Stimulated activated CD8-positive, alpha-beta memory T cell treated with anti-CD3 and anti-CD28 coated beads, Interleukin-4, amount 100 ng/mL, for 4 hours (primary cell): Measurements from ENCODE around the gene HMBS.

Experiments
- DNase-seq, 2 donors: peaks; one replicate each; pipeline ENCODE4 v3.0.0-alpha.2; 2020; ENCODE audit warnings: low read depth in 2 of 2, low spot score in 1 of 2

The HMBS gene

DNA sequence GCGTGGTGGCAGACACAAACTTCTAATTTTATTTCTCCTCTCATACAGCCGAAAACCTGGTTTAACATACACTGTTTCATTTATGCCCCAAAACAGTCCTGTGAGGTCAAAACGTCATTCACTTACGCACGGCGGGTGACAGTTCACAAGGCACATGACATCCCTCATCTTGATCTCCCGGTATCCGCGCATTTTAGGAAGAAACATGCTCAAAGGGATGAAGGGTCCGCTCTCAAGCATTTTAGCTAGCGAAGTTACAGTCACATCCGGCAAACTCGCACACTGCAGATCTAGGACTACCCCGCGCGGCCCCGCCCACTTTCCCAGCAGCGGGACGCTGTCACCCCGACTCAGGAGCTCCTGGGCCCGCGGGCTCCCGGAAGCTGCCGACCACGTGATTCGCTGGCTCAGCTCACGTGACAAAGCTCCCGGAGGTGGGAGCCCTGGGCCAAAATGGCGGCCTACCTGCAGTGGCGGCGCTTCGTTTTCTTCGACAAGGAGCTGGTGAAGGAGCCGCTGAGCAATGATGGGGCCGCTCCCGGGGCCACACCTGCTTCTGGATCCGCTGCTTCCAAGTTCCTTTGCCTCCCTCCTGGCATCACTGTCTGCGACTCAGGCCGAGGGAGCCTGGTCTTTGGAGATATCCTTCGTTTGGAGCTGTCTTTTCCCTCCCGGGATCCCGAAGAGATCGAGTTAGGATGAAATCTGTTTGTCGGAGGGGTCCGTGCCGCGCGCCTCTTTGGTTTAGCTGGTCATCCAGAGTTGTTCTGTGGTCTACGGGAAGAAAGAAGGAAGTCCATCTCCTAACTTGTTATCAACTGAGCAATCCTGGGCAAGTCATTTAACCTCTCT lies 17.1 kb upstream of the HMBS start, which contains the start of gene VPS11:
Gene VPS11, plus strand, starts transcription at position 448 of the 852 bp plus-strand sequence. Its CDS starts 6 bp downstream, at position 454.
- DNase-seq, result peak; percentile 96

DNA sequence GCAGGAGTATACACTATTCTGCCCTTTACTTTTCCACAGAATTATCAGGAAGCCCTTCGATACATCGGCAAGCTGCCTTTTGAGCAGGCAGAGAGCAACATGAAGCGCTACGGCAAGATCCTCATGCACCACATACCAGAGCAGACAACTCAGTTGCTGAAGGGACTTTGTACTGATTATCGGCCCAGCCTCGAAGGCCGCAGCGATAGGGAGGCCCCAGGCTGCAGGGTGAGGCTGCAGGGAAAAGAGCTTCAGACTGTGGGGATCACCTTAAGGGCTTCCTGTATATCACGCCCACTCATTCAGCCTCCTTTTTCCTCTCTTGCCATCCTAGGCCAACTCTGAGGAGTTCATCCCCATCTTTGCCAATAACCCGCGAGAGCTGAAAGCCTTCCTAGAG lies 6.8 kb upstream of the HMBS start:
- DNase-seq, result no peak

DNA sequence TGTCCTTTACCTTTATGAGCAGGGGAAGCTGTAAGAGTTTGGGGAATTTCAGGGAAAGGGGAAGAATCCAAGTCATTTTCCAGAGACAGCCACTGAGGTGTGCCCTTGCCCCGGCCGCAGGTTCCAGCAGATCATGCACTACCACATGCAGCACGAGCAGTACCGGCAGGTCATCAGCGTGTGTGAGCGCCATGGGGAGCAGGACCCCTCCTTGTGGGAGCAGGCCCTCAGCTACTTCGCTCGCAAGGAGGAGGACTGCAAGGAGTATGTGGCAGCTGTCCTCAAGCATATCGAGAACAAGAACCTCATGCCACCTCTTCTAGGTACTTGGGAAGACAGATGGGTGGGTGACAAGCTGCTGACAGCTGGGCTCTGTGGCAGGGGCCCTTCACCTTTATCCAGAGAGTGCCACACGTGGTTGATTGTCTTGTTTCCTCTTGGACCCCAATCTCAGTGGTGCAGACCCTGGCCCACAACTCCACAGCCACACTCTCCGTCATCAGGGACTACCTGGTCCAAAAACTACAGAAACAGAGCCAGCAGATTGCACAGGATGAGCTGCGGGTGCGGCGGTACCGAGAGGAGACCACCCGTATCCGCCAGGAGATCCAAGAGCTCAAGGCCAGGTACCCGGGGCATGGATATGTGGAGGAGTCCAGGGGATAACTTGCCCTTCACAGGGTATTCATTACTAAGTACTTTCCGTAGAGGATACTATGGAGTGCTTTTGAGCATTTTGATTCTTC lies 5.8 kb upstream of the HMBS start:
- no peak for DNase-seq

DNA sequence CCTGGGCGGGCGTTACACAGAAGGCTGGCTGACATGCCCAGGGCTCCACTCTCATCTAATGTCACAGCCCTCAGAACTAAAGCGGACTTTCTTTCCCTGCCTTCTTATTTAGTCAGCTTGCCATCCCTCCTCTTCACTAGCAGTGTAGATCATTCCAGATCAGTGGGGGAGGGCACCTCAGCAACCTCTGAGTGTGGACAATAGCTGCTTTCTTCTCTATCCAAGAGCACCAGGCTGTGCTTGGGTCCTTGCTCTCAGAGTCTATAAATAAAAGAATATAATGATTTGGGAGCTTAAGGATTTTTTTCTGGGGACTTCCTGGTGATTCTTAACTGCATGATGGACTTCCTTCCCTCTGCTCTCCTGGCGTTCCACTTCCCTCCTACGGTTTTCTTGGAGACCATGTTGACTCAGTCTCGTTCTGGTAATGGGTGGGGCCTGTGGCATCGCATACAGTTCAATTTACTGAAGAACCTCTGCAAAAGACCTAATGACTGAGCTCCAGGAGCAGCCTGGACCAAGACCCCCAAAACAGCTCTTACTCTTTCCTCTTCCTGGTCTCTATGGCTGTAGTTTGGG lies 2.9 kb upstream of the HMBS start:
- no peak for DNase-seq

DNA sequence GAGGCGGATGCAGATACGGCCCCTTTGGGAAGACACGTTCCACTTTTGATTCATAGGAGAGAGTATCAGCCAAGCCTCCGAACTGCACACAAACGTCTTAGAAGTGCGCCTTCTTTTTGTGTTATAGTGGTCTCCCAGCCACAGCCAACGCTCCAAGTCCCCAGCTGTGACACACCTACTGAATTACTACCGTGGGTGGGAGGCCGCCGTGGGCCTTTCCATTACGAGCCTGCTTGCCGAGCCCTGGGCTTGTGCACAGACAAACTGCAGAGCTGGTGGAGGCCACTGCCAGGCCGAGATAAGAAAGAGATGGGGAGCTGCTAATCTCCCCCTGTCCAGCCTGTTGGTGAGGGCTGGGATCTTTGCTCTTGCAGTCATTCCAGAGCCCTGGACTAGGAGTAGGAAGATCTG lies 761 bp downstream of the HMBS start:
- DNase-seq, result peak in 1 of 2 donors; percentile 36

DNA sequence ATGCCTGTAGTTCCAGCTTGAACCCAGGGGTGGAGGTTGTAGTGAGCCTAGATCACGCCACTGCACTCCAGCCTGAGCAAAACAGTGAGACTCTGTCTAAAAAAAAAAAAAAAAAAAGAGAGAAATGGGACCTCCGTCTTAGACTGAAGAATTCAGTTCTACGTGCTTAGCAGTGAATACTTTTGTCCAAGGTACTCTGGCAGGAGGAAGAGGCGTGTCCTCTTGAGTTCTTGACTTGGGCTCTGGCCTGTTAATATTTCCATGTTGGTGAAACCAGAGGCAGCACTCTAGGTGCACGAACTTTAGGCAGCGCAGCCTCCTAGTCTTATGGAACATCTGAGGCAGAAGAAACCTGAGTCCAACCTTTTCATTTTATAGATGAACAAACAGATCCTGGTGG lies 2.4 kb downstream of the HMBS start:
- DNase-seq, result no peak

DNA sequence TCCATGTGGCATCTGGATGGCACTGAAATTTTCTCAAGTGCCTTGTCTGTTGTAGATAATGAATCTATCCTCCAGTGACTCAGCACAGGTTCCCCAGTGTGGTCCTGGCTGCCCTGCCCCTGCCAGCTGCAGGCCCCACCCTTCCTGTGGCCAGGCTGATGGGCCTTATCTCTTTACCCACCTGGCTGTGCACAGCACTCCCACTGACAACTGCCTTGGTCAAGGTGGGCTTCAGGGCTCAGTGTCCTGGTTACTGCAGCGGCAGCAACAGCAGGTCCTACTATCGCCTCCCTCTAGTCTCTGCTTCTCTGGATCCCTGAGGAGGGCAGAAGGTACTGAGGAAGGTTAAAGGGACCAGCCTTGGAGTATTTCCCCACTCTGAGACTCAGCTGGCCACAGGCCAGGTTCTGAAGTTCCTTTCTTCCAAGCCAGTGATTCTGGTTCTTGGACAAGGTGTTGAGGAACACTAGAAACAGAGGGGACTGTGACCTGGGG lies 3.1 kb downstream of the HMBS start:
- DNase-seq, result no peak

DNA sequence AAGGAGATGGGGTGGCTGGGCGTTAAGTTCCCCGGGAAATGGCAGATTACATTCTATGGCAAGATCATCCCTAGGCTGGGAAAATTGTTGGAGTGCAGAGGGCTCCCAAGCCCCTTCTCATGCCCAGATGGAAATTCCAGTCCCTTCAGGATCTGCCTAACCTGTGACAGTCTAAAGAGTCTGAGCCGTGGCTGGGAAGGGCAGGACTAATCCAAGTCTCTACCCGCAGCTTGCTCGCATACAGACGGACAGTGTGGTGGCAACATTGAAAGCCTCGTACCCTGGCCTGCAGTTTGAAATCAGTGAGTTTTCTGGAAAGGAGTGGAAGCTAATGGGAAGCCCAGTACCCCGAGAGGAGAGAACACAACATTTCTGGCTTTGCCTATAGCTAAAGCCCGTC lies 3.7 kb downstream of the HMBS start:
- DNase-seq, result no peak

DNA sequence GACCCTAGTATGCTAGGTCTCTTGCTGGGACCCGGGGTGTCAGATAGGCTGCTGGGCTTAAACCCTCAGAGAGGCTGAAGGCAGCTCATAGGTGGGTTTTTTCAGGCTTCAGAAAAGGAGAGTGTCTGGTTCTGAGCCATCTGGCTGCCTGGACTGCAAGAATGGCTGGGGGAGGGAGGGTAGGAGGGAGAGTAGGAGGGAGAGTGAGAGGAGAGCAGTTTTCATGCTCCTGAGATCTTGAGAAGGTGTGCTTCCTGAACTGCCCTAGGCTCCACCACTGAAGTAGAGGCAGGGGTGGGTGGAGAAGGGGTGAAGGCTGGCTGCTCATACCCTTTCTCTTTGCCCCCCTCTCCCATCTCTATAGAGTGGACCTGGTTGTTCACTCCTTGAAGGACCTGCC lies 4.6 kb downstream of the HMBS start:
- DNase-seq, result no peak

DNA sequence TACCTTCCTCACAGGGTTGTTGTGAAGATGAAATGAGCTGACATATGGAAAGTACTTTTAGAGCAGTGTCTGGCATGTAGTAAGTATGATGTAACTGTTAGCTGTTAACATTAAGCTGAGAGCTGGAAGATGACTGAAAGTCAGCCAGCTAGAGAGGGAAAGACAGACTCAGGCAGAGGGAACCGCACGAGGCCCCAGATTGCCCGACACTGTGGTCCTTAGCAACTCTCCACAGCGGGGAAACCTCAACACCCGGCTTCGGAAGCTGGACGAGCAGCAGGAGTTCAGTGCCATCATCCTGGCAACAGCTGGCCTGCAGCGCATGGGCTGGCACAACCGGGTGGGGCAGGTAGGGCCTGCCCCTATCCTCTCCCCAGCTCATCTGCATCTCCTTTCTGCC lies 6.5 kb downstream of the HMBS start:
- DNase-seq, result no peak

DNA sequence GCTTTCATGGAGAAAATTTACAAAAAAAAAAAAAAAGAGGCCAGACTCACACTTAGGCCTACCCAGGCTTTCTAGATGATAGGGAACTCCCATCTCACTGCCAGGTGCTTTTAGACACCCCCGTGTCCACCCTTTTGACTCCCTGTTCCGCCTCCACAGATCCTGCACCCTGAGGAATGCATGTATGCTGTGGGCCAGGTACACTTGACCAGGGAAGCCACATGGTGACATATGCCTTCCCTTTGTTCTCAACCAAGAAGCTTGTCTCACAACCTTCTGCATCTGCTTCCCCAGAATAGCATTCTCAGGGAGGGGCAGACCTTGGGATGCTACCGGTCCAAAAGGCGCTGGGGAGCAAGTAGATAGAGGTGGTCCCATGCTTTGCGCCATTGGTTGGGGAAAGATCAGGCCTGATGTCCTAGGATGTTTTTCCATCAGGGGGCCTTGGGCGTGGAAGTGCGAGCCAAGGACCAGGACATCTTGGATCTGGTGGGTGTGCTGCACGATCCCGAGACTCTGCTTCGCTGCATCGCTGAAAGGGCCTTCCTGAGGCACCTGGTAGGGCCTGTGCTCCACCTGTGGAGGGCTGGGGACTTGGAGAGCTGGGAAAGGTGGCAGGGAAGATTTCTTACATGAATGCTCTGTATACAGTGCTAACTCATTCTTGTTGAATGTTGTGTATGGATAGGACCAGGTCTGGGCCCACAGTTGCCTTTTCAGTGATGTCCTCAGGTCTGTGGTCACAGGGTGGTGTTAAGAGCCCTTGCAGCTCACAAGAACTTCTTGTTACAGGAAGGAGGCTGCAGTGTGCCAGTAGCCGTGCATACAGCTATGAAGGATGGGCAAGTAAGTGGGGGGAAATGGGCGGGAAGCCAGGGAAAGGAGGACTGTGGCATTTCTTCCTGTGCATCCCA lies 7.5 kb downstream of the HMBS start:
- DNase-seq, result no peak

DNA sequence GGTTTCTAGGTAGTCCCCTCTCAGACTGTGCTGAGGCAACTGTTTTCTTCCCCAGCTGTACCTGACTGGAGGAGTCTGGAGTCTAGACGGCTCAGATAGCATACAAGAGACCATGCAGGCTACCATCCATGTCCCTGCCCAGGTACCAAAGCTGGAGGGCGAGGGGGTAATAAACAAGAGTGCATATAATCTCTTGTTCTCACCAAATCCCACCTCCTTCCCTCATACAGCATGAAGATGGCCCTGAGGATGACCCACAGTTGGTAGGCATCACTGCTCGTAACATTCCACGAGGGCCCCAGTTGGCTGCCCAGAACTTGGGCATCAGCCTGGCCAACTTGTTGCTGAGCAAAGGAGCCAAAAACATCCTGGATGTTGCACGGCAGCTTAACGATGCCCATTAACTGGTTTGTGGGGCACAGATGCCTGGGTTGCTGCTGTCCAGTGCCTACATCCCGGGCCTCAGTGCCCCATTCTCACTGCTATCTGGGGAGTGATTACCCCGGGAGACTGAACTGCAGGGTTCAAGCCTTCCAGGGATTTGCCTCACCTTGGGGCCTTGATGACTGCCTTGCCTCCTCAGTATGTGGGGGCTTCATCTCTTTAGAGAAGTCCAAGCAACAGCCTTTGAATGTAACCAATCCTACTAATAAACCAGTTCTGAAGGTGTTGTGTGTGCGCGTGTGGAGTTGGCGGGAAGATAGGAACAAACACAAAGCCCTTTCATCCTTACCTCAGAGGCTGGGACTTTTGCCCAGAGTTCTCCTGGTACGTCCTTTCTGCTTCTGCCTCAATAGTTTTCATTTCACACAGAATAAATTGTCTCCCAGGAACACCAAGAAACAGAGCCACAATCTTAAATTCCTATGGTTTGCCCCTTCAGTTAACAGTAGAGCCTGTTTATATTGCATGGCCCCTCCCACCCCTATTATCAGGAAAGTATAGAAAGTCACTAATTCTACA lies 8.5 kb downstream of the HMBS start:
- no peak for DNase-seq

DNA sequence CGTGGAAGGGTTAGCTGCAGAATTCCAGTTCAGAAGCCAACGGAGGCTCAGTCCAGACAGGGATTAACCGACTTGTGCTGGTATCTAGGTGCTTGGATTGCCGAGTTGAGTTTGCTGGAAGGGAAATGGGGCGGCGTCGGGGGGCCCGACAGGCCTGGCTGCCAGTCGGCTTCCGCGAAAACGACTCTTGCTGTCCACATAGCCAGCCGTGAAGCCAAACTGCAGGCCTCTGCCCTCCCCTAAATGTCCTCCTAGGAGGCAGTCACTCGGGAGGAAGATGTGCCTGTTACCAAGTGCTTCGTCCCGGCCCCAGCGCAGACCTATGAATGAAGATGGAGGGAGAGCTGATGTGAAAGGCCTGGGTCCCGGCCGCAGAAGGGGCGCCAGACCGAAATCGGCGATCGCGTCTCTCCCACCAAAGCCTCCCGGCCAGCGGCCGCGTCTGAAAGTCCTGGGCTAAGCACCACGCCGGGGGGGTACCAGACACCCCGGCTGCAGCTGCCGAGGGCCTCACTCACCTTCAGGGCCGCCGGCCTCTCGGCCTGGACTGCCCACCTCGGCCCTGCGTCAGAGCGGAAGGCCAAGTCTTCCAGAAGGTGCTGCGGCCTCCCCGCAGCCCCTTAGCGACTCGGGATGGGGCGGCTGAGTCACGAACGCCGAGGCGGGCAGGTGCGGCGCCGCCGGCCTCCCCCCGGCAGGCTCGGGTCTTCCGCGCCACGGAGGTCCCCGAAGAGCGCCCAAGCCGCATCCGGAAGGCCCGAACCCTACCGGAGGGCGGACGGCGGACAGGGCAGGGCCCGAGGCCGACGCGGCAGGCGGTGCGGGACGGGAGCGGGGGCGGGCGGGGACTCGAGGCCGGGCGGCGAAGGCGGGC lies 9.5 kb downstream of the HMBS start:
- DNase-seq, result peak in 1 of 2 donors; percentile 34

DNA sequence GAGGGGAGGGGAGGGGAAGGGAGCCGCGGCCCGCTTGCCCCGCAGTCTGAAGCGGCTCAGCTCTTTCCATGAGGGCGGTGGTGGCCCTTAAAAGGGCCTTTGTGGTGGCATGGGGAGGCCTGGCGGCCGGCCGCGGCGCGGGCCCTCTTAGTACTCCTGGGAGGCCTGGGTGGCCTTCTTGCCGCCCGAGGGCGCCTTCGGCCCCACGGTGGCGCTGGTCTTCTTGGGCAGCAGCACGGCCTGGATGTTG lies 10.1 kb downstream of the HMBS start:
- DNase-seq, result no peak

DNA sequence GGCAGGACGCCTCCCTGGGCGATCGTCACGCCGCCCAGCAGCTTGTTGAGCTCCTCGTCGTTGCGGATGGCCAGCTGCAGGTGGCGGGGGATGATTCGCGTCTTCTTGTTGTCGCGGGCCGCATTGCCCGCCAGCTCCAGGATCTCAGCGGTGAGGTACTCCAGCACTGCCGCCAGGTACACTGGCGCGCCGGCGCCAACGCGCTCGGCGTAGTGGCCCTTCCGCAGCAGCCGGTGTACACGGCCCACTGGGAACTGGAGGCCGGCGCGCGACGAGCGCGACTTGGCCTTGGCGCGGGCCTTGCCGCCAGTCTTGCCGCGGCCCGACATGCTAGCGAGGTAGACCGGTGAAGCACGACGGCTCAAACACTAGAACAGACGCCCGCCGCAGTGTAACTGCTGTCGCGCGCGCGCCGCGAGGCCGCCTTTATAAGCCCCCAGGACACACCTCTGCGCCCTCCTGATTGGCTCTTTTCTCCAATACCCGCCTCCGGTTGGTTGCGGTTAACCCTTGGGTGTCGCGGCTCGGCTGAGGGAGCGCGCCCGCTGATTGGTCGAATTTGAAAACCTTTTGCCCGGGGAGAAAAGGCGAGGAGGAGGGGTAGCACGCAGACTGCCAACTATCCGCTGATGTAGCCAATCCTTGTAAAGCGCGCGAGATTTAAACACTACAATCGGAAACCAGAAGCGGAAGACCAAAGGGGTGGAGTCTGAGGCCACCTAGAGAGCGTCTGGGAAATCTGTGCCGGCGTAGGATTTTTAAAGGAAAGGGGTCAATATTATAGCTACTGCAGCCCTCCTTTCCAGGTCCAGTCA lies 10.6 kb downstream of the HMBS start:
- DNase-seq, result peak; percentile 98 to 99

DNA sequence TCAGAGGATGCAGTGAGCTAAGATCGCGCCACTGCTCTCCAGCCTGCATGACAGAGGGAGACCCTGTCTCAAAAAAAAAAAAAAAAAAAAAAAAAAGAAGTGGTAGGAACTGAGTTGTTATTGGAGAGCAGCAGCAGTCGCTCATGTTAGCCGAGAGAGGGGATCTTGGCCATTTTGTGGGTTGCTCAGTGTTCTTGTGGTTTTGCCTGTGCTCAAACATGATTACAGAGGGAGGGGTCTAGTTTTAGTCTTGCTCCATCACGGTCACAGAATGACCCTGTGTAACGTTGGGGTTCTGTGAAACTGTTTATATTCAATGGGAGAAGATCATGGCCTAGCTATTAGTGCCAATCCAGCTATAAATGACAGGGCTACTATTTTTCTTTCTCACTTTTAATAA lies 15.0 kb downstream of the HMBS start:
- no peak for DNase-seq

DNA sequence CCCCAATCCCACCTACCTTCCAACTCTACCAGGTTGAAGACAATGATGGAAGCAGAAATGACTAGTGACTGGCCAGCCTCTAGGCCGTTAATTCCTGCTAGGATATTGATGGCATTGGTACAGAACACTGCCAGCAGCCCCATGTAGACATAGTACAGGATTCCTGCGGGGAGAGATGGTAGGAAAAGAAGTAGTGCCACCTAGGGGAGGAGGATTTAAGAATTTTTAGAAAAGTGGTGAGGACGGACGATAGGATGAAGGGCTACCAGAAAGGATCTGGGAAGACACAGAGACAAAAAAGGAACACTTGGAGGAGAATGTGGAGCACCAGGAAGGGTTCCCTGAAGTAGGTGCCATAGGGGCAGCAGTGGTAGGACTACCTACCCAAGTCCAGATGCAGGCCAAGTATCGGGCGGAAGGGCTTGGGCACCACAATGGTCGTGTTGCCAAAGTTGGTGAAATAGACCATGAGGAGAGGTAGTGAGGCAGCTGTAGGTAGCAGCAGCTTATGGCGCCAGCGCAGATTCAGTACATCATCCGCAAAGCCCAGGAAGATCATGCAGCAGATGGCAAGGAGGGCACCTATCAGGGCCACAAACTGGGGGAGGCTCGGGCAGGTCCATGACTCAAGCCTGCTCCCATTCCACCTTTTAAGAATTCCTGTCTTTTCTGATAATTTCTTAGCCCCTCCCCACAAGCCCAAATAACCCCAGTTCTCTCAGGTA lies 15.7 kb downstream of the HMBS start:
- no peak for DNase-seq
